ENCODE data around the gene MRPL46.

Gene MRPL46

DNA sequence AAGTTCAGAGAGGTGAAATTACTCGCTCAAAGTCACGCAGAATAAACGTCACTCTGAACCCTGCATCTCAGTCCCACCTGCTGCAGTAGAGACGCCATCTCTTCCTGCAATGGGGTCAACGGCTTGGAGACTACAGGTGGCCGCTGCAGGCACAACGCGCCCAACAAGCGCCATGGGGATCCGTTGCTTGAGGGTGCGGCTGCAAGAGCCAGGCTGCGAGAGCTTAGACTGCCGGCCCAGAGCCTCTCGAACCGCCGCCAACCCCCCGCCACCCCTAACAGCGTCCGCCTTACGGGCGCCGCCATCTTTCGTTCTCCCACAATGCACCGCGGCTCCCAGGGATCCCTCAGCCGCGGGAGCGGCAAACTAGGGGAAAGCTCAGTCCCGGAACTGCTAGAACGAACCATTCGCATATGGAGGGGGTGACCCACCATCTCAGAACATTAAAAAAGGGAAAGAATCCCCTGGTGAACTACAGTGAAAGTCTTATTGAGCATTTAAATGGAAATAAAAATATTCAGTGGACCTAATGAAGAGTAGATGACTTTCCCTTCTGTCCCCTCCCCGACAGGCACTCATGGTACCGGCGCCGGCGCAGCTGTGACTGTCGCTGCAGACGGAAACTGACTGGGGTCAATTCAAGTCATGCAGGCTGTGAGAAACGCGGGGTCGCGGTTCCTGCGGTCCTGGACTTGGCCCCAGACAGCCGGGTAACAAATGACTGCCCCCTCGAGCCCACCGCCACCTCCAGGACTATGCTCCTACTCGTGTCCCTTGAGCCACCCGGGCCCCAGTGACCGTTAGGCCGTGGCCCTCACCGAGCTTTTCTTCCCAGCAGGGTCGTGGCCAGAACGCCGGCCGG, at the start of gene MRPL46, which contains the start of gene MRPS11:
Gene MRPL46 (minus strand): TSS at position 316 of the 862 bp plus-strand sequence. CDS start 11 bp downstream, at position 305.
Gene MRPS11 (plus strand): TSS at position 636 of the 862 bp plus-strand sequence. CDS start 10 bp downstream, at position 646.
- H3K9ac ChIP-seq (ENCODE audit: low read depth in 1 of 2, low read length in 2 of 2), result peak within 1 kb of the TSS; percentile 87 to 92
- H3K27me3 ChIP-seq (ENCODE audit: control insufficient read depth in 2 of 2, insufficient read depth in 2 of 2, low read length in 2 of 2), result no peaks in the 10 kb centered on the region
- peak within 1 kb of the TSS; percentile 96 to 99 for H3K4me3 ChIP-seq (ENCODE audit: low read length in 2 of 2)
- no peaks in the 10 kb centered on the region for H3K9me3 ChIP-seq (ENCODE audit: control insufficient read depth in 2 of 2, low read length in 2 of 2)
- peak within 1 kb of the TSS; percentile 85 to 87 for H3K27ac ChIP-seq (ENCODE audit: low read depth in 2 of 2, low read length in 2 of 2)
- H3K4me1 ChIP-seq (ENCODE audit: control insufficient read depth in 2 of 2, insufficient read depth in 2 of 2, low read length in 2 of 2), result peaks cover 14 to 22% of the 10 kb centered on the region in 2 donors
- peaks cover 26 to 29% of the 10 kb centered on the region in 2 donors for H3K36me3 ChIP-seq (ENCODE audit: control insufficient read depth in 2 of 2, insufficient read depth in 2 of 2, low read length in 2 of 2)

DNA sequence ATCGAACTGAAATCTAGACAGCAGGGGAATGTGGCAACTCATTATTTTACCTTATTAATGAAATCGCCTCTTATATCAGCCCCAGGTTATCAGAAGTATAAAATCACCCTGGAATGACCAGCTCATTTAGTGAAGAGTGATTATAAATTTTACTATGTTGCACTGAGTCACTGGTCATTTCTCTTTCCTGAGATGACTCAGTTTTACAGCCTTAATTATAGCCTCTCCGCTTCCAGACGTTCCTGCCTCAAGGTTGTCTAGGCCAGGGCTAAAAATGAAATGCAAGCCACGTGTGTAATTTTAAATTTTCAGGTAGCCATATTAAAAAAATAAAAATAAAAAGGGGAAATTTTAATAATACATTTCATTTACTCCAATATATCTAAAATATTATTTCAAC, 46.0 kb upstream of the MRPL46 start:
- Histone ChIP-seq H3K4me1 (ENCODE audit: control insufficient read depth in 2 of 2, insufficient read depth in 2 of 2, low read length in 2 of 2) (peaks cover 0 to 5% of the 10 kb centered on the region in 2 donors), H3K9ac (ENCODE audit: low read depth in 1 of 2, low read length in 2 of 2) (no peak overlapping the region), H3K36me3 (ENCODE audit: control insufficient read depth in 2 of 2, insufficient read depth in 2 of 2, low read length in 2 of 2) (peaks cover 15 to 24% of the 10 kb centered on the region in 2 donors), H3K4me3 (ENCODE audit: low read length in 2 of 2) (no peak overlapping the region), H3K27ac (ENCODE audit: low read depth in 2 of 2, low read length in 2 of 2) (no peak overlapping the region), H3K27me3 (ENCODE audit: control insufficient read depth in 2 of 2, insufficient read depth in 2 of 2, low read length in 2 of 2) (no peaks in the 10 kb centered on the region), H3K9me3 (ENCODE audit: control insufficient read depth in 2 of 2, low read length in 2 of 2) (no peaks in the 10 kb centered on the region)

DNA sequence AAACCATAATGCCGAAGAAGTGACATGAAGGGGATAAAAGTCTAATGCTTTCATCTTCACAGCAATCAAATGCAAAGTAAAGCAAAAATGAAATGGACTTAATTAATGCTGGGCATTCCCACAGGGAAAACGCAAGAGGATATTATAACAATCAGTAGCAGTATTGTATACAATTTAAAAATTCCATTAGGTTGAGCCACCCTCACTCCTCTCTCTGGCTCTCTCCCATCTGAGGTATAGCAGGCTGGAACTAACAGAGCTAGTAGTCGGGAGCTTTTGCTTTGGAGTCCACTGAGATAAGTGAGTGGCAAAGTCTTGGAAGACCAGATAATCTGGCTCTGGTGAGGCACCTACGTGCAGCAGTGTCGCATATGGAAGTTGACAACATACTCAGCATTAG, 45.4 kb upstream of the MRPL46 start:
- H3K9me3 ChIP-seq (ENCODE audit: control insufficient read depth in 2 of 2, low read length in 2 of 2), result no peaks in the 10 kb centered on the region
- H3K9ac ChIP-seq (ENCODE audit: low read depth in 1 of 2, low read length in 2 of 2), result no peak overlapping the region
- H3K4me3 ChIP-seq (ENCODE audit: low read length in 2 of 2), result no peak overlapping the region
- peaks cover 18 to 24% of the 10 kb centered on the region in 2 donors for H3K36me3 ChIP-seq (ENCODE audit: control insufficient read depth in 2 of 2, insufficient read depth in 2 of 2, low read length in 2 of 2)
- peaks cover 0 to 5% of the 10 kb centered on the region in 2 donors for H3K4me1 ChIP-seq (ENCODE audit: control insufficient read depth in 2 of 2, insufficient read depth in 2 of 2, low read length in 2 of 2)
- H3K27ac ChIP-seq (ENCODE audit: low read depth in 2 of 2, low read length in 2 of 2), result no peak overlapping the region
- H3K27me3 ChIP-seq (ENCODE audit: control insufficient read depth in 2 of 2, insufficient read depth in 2 of 2, low read length in 2 of 2), result no peaks in the 10 kb centered on the region

DNA sequence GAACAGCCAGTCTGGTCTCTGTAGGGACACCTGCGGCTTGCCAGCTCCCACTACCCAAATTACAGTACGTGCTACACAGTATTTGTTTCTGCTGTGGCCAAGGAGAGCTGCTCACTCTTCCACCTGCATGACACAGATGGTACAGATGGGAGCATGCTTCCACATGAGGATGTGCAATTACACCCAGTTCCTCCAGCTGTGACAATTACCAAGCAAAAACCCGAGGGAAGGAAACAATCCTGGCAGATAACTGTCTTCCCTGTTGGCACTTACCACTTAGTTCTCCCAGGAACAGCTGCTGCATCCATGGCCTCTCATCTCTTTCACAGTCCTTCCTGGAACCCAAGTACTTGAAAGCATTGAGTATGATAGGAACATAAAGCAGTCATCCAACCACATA, 44.9 kb upstream of the MRPL46 start:
- Histone ChIP-seq H3K36me3 (ENCODE audit: control insufficient read depth in 2 of 2, insufficient read depth in 2 of 2, low read length in 2 of 2) (peaks cover 21 to 24% of the 10 kb centered on the region in 2 donors), H3K4me3 (ENCODE audit: low read length in 2 of 2) (no peak overlapping the region), H3K9me3 (ENCODE audit: control insufficient read depth in 2 of 2, low read length in 2 of 2) (no peaks in the 10 kb centered on the region), H3K4me1 (ENCODE audit: control insufficient read depth in 2 of 2, insufficient read depth in 2 of 2, low read length in 2 of 2) (peaks cover 0 to 5% of the 10 kb centered on the region in 2 donors), H3K27ac (ENCODE audit: low read depth in 2 of 2, low read length in 2 of 2) (no peak overlapping the region), H3K9ac (ENCODE audit: low read depth in 1 of 2, low read length in 2 of 2) (no peak overlapping the region), H3K27me3 (ENCODE audit: control insufficient read depth in 2 of 2, insufficient read depth in 2 of 2, low read length in 2 of 2) (no peaks in the 10 kb centered on the region)

DNA sequence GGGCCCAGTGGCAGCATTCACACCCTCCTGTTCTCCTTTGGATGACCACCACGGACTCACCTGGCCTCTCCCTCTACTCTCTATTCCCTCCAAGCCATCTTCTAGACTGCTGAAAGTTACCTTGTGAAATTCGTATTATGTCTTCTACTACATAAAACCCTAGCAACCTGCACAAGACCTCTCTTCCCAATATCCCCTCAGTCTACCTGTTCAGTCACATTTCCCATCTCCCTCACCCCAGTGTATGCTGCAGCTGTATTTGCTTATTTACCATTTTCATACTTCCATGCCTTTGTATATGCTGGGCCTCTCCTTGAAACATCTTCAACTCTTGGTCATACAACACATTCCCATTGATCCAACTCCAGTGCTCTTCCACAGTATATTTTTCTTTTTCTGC, 44.0 kb upstream of the MRPL46 start:
- peaks cover 23 to 24% of the 10 kb centered on the region in 2 donors for H3K36me3 ChIP-seq (ENCODE audit: control insufficient read depth in 2 of 2, insufficient read depth in 2 of 2, low read length in 2 of 2)
- peaks cover 0 to 5% of the 10 kb centered on the region in 2 donors for H3K4me1 ChIP-seq (ENCODE audit: control insufficient read depth in 2 of 2, insufficient read depth in 2 of 2, low read length in 2 of 2)
- no peak overlapping the region for H3K9ac ChIP-seq (ENCODE audit: low read depth in 1 of 2, low read length in 2 of 2)
- H3K27me3 ChIP-seq (ENCODE audit: control insufficient read depth in 2 of 2, insufficient read depth in 2 of 2, low read length in 2 of 2), result no peaks in the 10 kb centered on the region
- H3K4me3 ChIP-seq (ENCODE audit: low read length in 2 of 2), result no peak overlapping the region
- H3K9me3 ChIP-seq (ENCODE audit: control insufficient read depth in 2 of 2, low read length in 2 of 2), result no peaks in the 10 kb centered on the region
- H3K27ac ChIP-seq (ENCODE audit: low read depth in 2 of 2, low read length in 2 of 2), result no peak overlapping the region

DNA sequence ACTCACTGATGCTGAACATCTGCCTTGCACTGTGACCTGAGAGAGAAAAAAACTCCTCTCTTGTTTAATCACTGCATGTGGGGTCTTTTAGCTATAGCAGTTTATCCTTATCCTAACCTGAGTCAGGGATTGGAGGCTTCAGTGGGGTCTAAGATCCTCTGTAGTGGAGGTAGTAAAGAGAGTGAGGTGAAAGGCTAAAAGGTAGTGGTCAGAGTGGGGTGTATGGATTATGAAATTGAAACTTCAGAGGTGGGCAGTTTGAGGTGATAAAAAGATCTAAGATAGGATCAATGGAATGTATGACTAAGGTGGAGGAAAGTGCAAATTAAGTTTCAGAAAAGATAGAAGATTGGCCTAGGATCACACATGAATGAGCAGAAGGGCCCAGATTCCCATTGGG, 42.8 kb upstream of the MRPL46 start:
- peaks cover 23 to 26% of the 10 kb centered on the region in 2 donors for H3K36me3 ChIP-seq (ENCODE audit: control insufficient read depth in 2 of 2, insufficient read depth in 2 of 2, low read length in 2 of 2)
- H3K27ac ChIP-seq (ENCODE audit: low read depth in 2 of 2, low read length in 2 of 2), result no peak overlapping the region
- H3K4me3 ChIP-seq (ENCODE audit: low read length in 2 of 2), result no peak overlapping the region
- no peaks in the 10 kb centered on the region for H3K9me3 ChIP-seq (ENCODE audit: control insufficient read depth in 2 of 2, low read length in 2 of 2)
- no peaks in the 10 kb centered on the region for H3K27me3 ChIP-seq (ENCODE audit: control insufficient read depth in 2 of 2, insufficient read depth in 2 of 2, low read length in 2 of 2)
- no peak overlapping the region for H3K9ac ChIP-seq (ENCODE audit: low read depth in 1 of 2, low read length in 2 of 2)
- peaks cover 0 to 5% of the 10 kb centered on the region in 2 donors for H3K4me1 ChIP-seq (ENCODE audit: control insufficient read depth in 2 of 2, insufficient read depth in 2 of 2, low read length in 2 of 2)

DNA sequence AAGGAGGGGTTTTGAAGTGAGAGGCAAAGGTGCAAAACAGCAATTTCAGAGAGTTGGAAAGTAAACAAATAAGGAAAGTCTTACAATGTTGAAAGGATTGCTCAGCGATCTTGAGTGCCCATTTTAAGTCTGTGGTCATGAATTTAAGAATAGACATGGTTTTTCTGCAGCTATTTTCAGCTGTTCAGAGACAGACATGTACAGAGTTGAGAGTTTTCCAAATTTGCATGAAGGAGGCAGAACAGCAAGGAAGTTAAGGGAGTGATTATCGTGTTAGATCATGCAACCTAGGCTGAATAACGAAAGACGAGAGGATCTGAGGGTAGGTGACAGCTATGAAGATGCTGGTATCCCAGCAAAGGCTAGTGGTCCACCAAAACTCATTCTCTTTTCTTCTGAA, 42.1 kb upstream of the MRPL46 start:
- Histone ChIP-seq H3K36me3 (ENCODE audit: control insufficient read depth in 2 of 2, insufficient read depth in 2 of 2, low read length in 2 of 2) (peaks cover 20 to 26% of the 10 kb centered on the region in 2 donors), H3K4me1 (ENCODE audit: control insufficient read depth in 2 of 2, insufficient read depth in 2 of 2, low read length in 2 of 2) (peaks cover 0 to 5% of the 10 kb centered on the region in 2 donors), H3K4me3 (ENCODE audit: low read length in 2 of 2) (no peak overlapping the region), H3K27me3 (ENCODE audit: control insufficient read depth in 2 of 2, insufficient read depth in 2 of 2, low read length in 2 of 2) (no peaks in the 10 kb centered on the region), H3K27ac (ENCODE audit: low read depth in 2 of 2, low read length in 2 of 2) (no peak overlapping the region), H3K9ac (ENCODE audit: low read depth in 1 of 2, low read length in 2 of 2) (no peak overlapping the region), H3K9me3 (ENCODE audit: control insufficient read depth in 2 of 2, low read length in 2 of 2) (no peaks in the 10 kb centered on the region)

DNA sequence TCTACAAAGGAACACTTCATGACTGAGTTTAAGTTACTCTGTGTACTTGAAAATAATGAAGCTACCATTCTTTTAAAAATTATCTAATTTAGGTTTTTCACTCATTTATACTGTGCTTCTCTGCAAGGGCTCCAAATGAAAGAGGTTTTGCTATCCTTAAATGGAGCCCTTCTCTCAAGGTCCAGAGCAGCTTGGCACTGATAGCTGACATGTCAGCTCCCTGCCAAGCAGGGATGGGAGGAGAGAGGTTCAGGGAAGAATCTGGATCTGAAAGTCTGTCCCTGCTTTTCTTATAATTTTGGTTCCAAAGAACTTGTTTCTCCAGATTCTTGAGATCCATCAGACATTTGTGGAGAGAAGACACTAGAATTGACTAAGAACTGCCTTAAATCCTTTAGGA, 39.4 kb upstream of the MRPL46 start:
- H3K9me3 ChIP-seq (ENCODE audit: control insufficient read depth in 2 of 2, low read length in 2 of 2), result no peaks in the 10 kb centered on the region
- H3K4me3 ChIP-seq (ENCODE audit: low read length in 2 of 2), result no peak overlapping the region
- H3K9ac ChIP-seq (ENCODE audit: low read depth in 1 of 2, low read length in 2 of 2), result no peak overlapping the region
- no peaks in the 10 kb centered on the region for H3K27me3 ChIP-seq (ENCODE audit: control insufficient read depth in 2 of 2, insufficient read depth in 2 of 2, low read length in 2 of 2)
- no peak overlapping the region for H3K27ac ChIP-seq (ENCODE audit: low read depth in 2 of 2, low read length in 2 of 2)
- H3K4me1 ChIP-seq (ENCODE audit: control insufficient read depth in 2 of 2, insufficient read depth in 2 of 2, low read length in 2 of 2), result no peaks in the 10 kb centered on the region
- peaks cover 14 to 26% of the 10 kb centered on the region in 2 donors for H3K36me3 ChIP-seq (ENCODE audit: control insufficient read depth in 2 of 2, insufficient read depth in 2 of 2, low read length in 2 of 2)

DNA sequence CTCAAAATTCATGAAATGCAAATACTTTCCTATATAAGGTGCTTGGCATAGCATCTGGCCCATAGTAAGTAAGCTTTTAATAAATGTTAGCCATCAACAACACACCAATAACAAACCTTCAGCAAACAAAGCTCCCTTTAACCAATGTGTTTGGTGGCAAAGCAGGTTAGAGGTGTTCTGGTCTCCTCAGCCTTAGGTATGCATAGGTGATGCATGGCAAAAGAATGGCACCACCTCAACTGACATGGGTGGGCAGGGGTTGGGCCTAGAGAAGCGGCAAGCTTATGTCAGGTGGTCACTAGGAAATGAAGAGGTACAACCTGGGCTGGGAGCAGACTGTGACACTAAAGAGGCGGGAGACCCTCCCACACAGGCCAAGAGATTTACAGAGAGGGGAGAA, 38.5 kb upstream of the MRPL46 start:
- H3K36me3 ChIP-seq (ENCODE audit: control insufficient read depth in 2 of 2, insufficient read depth in 2 of 2, low read length in 2 of 2), result peaks cover 14 to 26% of the 10 kb centered on the region in 2 donors
- no peaks in the 10 kb centered on the region for H3K9me3 ChIP-seq (ENCODE audit: control insufficient read depth in 2 of 2, low read length in 2 of 2)
- H3K4me1 ChIP-seq (ENCODE audit: control insufficient read depth in 2 of 2, insufficient read depth in 2 of 2, low read length in 2 of 2), result no peaks in the 10 kb centered on the region
- H3K9ac ChIP-seq (ENCODE audit: low read depth in 1 of 2, low read length in 2 of 2), result no peak overlapping the region
- H3K27me3 ChIP-seq (ENCODE audit: control insufficient read depth in 2 of 2, insufficient read depth in 2 of 2, low read length in 2 of 2), result no peaks in the 10 kb centered on the region
- H3K27ac ChIP-seq (ENCODE audit: low read depth in 2 of 2, low read length in 2 of 2), result no peak overlapping the region
- no peak overlapping the region for H3K4me3 ChIP-seq (ENCODE audit: low read length in 2 of 2)

DNA sequence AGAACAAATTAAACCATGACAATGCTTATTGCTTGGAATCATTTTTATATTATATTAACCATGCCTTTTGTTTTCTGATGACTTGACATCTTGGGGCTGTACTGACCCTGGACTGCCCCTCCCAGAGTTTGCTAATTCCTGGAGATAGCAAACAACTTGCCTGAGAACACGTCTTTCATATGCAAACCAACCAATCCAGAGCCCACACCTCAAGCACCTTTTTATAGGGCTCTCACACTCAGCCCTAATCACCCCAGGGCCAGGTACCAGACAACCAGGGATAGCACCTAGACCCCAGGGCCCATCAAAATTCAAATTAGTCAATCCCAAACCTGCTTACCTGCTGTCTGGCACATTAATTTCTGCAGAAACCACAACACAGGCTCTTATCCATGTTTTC, 37.3 kb upstream of the MRPL46 start:
- no peak overlapping the region for H3K27ac ChIP-seq (ENCODE audit: low read depth in 2 of 2, low read length in 2 of 2)
- H3K4me3 ChIP-seq (ENCODE audit: low read length in 2 of 2), result no peak overlapping the region
- H3K27me3 ChIP-seq (ENCODE audit: control insufficient read depth in 2 of 2, insufficient read depth in 2 of 2, low read length in 2 of 2), result no peaks in the 10 kb centered on the region
- H3K4me1 ChIP-seq (ENCODE audit: control insufficient read depth in 2 of 2, insufficient read depth in 2 of 2, low read length in 2 of 2), result no peaks in the 10 kb centered on the region
- H3K36me3 ChIP-seq (ENCODE audit: control insufficient read depth in 2 of 2, insufficient read depth in 2 of 2, low read length in 2 of 2), result peaks cover 6 to 18% of the 10 kb centered on the region in 2 donors
- no peak overlapping the region for H3K9ac ChIP-seq (ENCODE audit: low read depth in 1 of 2, low read length in 2 of 2)
- H3K9me3 ChIP-seq (ENCODE audit: control insufficient read depth in 2 of 2, low read length in 2 of 2), result no peaks in the 10 kb centered on the region

All from mucosa of rectum (tissue), 2 donors.